NCI-H510A (cell line): ENCODE data around the gene BCAS3.

Source experiments
- DNase-seq: peaks from one replicate; lab custom pipeline; 2025; lab: John Stamatoyannopoulos, UW

BCAS3 gene

GRCh38 chr17:61409301-61410112 is 731.9 kb downstream of the BCAS3 start:
- DNase-seq = no peak

DNA sequence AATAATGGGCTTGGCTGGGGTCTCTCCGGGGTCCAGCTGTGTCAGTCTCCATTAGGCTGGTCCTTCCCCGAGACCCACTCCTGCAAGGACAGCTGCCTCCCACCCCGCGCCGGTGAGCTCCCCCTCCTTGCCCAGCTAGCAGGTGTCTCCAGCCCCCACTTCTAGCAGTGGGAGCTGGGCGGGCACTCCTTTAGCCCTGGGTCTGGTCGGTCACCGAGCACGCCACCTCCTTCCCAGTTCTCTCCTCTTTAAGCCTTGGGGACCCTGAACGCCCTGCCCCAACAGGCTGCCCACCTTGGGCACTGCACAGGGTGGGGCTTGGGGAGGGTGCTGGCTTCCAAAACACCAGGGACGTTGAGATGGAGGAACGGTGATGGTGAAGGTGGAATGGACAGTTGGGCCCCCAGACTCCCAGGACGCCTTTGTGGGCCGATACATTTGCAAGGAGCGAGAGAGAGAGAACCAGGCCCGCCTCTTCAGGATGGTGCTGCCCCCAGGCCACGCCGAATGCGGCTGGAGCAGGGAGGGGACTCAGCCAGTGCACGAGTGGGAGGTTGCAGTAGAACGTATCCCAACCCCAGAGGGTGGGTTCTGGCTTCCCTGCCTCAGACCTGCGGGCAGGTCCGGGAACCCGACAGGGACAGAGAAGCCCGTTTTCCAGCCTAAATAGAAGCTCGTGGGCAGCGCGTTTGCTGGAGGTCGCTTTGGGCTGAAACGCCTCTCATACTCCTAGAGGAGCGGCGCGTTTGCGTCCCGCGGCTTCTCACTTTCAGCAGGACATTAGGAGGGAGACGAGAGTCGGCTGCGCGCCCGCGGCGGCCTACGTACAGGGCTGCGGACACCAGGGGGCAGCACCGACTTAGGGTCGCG is 732.7 kb downstream of the BCAS3 start:
- DNase-seq = peak; percentile 85

- DNase-seq = no peak
These were observed 733.3 kb downstream of the BCAS3 start for GRCh38 chr17:61411011-61411260.

DNA sequence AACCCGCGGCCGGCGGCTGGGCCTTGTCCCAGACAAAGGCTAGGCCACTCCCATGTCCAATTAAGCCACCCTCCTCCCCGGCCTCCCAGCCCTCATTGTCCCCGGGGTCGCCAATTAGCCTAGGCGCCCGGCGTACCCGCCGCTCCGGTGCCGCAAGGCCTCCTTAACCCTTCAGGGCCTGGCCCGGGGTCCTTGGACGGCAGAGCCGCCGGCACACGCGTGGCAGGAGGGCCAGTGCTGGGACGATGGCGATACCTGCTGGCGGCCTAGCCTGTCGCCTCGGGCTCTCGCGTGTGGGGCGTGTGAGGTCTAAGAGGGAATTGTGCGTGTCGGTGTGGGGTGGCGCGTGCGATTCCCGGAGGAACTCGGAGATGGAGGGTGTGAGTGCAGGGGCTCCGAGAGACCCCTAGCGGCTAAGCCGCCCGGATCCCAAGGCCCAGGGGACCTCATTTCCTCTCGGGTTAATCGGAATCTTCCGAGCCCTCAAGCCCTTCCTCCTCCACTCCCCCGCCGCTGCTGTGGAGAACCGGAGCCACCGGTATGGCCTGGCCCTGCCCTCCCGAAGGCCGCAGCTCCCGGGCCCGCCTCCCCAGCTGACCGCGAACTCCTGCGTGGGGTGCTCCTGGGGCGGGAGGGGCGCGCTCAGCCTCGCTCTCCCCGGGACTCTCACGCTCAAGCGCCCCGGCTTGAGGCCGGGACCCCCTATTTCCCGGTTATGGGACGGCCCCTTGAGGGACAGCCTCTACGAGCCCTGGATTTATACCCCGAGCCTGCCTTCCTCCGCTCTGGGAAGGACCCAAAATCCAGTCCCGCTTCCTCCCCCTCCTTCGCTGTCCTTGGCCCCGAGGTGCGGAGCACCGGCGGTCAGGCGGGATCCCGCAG is 733.9 kb downstream of the BCAS3 start:
- no peak for DNase-seq

GRCh38 chr17:61412143-61412859 is 734.6 kb downstream of the BCAS3 start:
- DNase-seq = peak; percentile 71

GRCh38 chr17:61412860-61413660 is 735.4 kb downstream of the BCAS3 start:
- DNase-seq = no peak

DNA sequence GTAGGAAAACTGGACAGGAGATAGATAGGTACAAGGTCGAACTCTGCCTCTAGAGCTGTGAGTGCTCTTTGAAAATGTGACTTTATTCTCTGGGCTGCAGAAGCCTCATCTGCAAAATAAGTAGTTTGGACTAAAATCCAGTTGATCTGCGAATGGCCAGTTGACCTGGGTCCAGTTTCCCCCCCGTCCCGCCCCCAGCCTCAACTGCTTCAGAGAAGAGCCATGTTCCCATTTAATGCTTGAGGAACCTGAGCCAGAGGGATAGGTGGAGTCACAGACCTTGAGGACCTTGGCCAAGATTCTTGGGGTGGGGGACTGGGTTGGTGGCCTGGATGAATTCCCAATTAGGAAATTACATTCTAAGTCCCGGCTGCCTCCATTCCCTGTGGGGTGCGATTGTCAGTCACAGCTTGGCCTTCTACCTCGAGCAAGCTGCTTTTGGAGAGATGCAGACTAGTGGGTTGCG is 736.0 kb downstream of the BCAS3 start:
- DNase-seq = no peak

GRCh38 chr17:61414141-61414935 is 736.7 kb downstream of the BCAS3 start:
- DNase-seq = no peak

DNA sequence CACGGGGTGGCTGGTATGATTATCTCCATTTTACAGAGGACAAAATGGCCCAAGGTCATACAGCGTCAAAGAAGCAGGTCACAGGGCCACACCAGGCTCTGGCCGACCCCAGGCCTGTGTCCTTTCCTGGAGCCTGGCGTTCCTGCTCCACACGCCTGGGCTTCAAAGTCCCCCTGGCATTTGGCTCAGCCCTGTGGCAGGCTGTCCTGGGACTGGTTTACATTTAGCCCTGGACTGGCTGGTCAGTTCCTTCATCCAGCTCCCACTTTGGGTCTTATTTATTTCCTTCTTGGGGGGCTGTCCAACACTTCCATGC is 737.2 kb downstream of the BCAS3 start:
- DNase-seq = no peak

DNA sequence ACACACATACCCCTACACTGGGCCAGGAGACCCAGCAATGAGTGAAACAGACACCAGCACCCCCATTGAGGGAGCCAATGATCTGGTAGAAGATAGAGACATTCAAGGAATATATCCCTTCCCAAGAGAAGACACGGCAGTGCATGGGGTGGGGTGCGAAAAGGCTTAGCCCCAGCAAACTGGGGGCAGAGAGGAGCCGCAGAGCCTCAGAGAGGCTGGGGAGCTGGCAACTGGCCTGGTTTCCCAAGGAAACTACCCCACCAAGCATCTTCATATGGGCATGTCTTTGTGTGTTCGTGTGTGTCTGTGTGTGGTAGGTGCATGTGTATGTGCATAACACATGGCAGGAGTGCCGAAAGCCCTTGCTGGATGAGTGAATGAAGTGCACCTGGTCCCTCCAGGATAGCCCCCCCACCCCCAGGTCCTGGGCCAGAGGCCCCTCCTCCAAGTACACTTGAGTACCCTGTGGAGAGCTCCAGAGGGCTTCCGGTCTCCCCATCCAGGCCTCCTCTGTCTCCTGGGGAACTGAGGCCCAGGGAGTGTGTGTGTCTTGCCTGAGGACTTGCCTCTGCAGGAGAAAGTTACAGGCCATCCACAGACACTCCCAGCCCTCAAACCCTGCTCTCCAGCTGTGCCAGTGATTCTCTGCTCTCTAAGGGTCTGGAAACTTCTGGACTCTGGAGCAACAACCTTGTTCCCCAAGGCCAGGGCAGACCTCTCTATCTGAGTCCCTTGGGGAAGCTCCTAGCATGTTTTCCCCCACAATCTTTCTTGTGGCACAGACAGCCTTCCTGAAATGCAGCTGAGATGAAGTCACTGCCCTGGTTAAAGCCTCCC is 737.9 kb downstream of the BCAS3 start:
- no peak for DNase-seq

- DNase-seq = no peak
These were observed 738.5 kb downstream of the BCAS3 start for GRCh38 chr17:61416211-61416539.

DNA sequence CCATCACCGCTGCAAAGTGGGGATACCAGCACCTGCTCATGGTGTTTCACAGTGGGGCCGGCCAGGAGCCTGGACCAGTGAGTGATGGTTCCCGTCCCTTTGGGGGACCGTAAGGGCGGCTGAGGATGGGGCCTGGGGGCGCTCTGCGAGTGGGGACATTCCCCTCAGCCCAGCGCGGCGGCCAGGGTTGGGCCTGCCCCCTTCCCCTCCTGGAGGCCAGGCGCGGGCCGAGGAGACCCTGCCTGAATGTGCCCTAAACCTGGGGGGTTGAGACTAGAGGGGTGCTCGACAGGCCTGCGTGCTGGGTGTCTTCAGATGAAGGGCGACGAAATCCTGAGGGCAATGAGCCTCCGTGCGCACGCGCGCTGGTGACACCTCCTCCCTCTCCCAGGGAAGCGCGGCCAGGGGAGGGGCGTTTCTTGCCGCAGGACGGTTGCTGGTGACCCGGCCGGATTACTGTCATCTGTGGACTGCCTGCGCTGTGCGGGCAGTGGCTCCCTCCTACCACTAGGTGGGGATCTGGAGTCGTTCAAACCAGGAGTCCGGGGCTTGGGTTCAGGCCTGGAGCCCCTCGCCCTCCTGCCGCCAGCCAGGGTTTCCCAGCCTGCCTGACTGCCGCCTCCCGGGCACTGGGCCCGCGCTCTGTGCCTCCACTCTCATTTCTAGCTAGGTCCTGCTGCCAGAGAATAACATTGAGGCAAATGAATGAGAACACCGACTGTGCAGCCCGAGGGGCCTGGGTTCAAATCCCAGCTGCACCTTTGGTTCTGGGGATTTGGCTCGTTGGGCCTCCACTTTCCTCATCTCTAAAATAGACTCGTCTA is 739.1 kb downstream of the BCAS3 start:
- peak; percentile 83 for DNase-seq

GRCh38 chr17:61418449-61418848 is 740.8 kb downstream of the BCAS3 start:
- no peak for DNase-seq

- DNase-seq = no peak
These were observed 741.9 kb downstream of the BCAS3 start for GRCh38 chr17:61419496-61420046.

DNA sequence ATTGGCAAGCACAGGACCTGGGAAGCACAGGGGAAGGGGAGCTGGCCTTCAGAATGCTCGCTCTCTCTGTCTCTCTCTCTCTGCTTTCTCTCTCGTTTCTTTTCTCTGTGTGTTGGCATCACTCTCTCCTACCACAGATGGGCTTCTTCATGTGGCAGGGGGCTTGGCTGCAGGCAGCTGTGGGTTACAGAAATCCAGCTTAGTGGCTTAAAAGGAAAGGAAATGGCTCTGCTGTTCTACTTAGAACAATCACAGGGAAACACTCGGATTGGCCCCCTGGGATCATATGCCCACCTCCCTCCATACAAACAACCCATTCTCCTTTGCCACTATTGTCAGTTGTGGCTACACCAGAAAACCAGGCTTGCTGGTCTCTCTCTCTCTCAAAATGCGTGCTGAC is 742.4 kb downstream of the BCAS3 start:
- no peak for DNase-seq

DNA sequence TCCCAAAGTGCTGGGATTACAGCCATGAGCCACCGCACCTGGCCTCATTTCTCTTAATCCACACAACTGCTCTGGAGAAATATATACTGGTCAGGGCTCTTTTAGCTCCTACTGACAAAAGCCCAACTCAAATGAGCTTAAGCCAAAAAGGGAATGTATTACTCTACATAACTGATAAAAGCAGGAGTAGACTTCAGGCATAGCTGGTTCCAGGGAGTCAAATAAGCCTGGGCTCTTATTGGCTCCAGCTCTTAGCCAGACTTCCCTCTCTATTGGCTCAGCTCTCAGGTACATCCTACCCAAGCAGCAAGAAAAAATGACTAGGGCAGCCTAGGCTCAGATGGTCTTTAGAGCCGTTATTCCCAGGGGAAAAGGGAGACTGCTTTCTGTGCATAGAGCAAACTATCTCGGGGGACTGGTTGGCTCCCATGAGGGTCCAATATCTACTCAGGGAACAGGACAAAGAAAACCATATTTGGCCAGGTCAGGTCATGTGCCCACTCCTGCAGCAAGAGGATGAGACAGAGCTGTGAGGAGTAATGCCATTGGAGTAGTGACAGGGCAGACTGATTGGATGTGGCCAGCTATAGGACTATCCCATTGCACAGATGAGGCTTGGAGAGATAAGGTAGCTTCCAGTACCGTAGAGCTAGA is 743.2 kb downstream of the BCAS3 start:
- no peak for DNase-seq

GRCh38 chr17:61421460-61421859 is 743.8 kb downstream of the BCAS3 start:
- DNase-seq = no peak
